A549 (cell line): ENCODE measurements around the gene DDX27. TPM values are rescaled to one million over a fixed set of nuclear protein-coding genes. Genes with fewer than 3 reads are reported as not detected.

ENCODE experiments used
- ATAC-seq, 2 experiments: fragments of 200-7000 bp in 1 of 2; fragments of >200 bp in 1 of 2; cut with Nextera tagmentation in 1 of 2; cut with Tn5 transposase in 1 of 2; 3 replicates each; pipeline versions ENCODE4 v1.8.0 to v1.9.1; 2018 to 2020; ENCODE audit warnings: mild to moderate bottlenecking in 1 of 2, moderate library complexity in 1 of 2
- CTCF ChIA-PET: fragments of 300-600 bp; sonication (Branson Sonifier 250); formaldehyde crosslinking; extraction: SDS; loops from one replicate; lab custom pipeline; 2021; ENCODE audit warnings: antibody characterized with exemption, inconsistent platforms; lab: Yijun Ruan, JAX
- POLR2A ChIA-PET: fragments of 350-600 bp; formaldehyde crosslinking; extraction: SDS; loops from one replicate; lab custom pipeline; 2021; ENCODE audit warnings: antibody characterized with exemption, inconsistent platforms; lab: Yijun Ruan, JAX
- DNase-seq, 2 experiments: peaks; one replicate each; pipeline versions ENCODE4 v3.0.0 to v3.0.0-alpha.2; 2011 to 2016; ENCODE audit warnings: low read depth in 1 of 2, low spot score in 1 of 2
- FAIRE-seq: peaks from 2 replicates; lab custom pipeline; 2011; peaks lifted over from hg19 to GRCh38; lab: Jason Lieb, UNC
- H3K27ac ChIP-seq, 2 experiments: fragments of >200 bp; sonication (Bioruptor Twin); formaldehyde crosslinking; 3 replicates each; pipeline ENCODE4 v1.5.1; 2016 to 2017
- H3K4me1 ChIP-seq: fragments of >200 bp; sonication (Bioruptor Twin); formaldehyde crosslinking; 3 replicates; pipeline ENCODE4 v1.6.1; 2016
- H3K4me2 ChIP-seq: fragments of >200 bp; sonication (Bioruptor Twin); formaldehyde crosslinking; 3 replicates; pipeline ENCODE4 v1.6.1; 2016
- H3K4me3 ChIP-seq: fragments of >200 bp; sonication (Bioruptor Twin); formaldehyde crosslinking; 3 replicates; pipeline ENCODE4 v1.5.1; 2016
- H3K9me3 ChIP-seq: fragments of >200 bp; sonication (Bioruptor Twin); formaldehyde crosslinking; 3 replicates; pipeline ENCODE4 v1.6.1; 2016
- BCL3 ChIP-seq: fragments of >200 bp; sonication (Bioruptor Twin); formaldehyde crosslinking; IDR thresholded peaks from 3 replicates; pipeline ENCODE4 v1.6.1; 2016
- CEBPB ChIP-seq, 2 experiments: fragments of >200 bp in 1 of 2; sonication (Bioruptor Twin) in 1 of 2; formaldehyde crosslinking in 1 of 2; IDR thresholded peaks; 2 replicates each; pipeline ENCODE4 v1.6.1; 2012 to 2016
- CHD4 ChIP-seq: fragments of 200-600 bp; sonication (generic); IDR thresholded peaks from 2 replicates; pipeline ENCODE4 v1.6.1; 2016; ENCODE audit warnings: antibody characterized with exemption, mild to moderate bottlenecking, borderline replicate concordance
- CTCF ChIP-seq: fragments of >200 bp; sonication (Bioruptor Twin); formaldehyde crosslinking; IDR thresholded peaks from 3 replicates; pipeline ENCODE4 v1.5.1; 2016
- EHF ChIP-seq: fragments of 250-450 bp; sonication (Bioruptor Pico); IDR thresholded peaks from 2 replicates; pipeline ENCODE4 v1.5.0; 2020; ENCODE audit warnings: mild to moderate bottlenecking
- EHMT2 ChIP-seq: fragments of 200-600 bp; sonication (generic); IDR thresholded peaks from 2 replicates; pipeline ENCODE4 v1.6.1; 2016; ENCODE audit warnings: antibody characterized with exemption, low read depth, mild to moderate bottlenecking, moderate library complexity
- ESRRA ChIP-seq: fragments of 150-350 bp; IDR thresholded peaks from 2 replicates; pipeline ENCODE4 v1.6.1; 2014; ENCODE audit warnings: mild to moderate bottlenecking, low read length, borderline replicate concordance
- FOSL2 ChIP-seq, 2 experiments: fragments of 450-650 bp in 1 of 2; fragments of >200 bp in 1 of 2; sonication (Bioruptor Twin) in 1 of 2; formaldehyde crosslinking; IDR thresholded peaks; 2 replicates each; pipeline versions ENCODE4 v1.5.0 to v1.6.1; 2016 to 2020; ENCODE audit warnings: mild to moderate bottlenecking in 1 of 2, moderate library complexity in 1 of 2
- HMGXB4 ChIP-seq: fragments of 250-450 bp; sonication (Bioruptor Pico); IDR thresholded peaks from 2 replicates; pipeline ENCODE4 v1.5.0; 2021; ENCODE audit warnings: mild to moderate bottlenecking, moderate library complexity, borderline replicate concordance
- HOXA7 ChIP-seq: fragments of 250-450 bp; sonication (Bioruptor Pico); IDR thresholded peaks from 2 replicates; pipeline ENCODE4 v1.5.0; 2020; ENCODE audit warnings: mild to moderate bottlenecking, moderate library complexity
- HOXB13 ChIP-seq: fragments of 250-450 bp; sonication (Bioruptor Pico); IDR thresholded peaks from 2 replicates; pipeline ENCODE4 v1.5.0; 2020; ENCODE audit warnings: low read depth, mild to moderate bottlenecking, moderate library complexity
- JUN ChIP-seq, 2 experiments: fragments of >200 bp; sonication (Bioruptor Twin); formaldehyde crosslinking; IDR thresholded peaks; 2 replicates in 1 of 2; 3 replicates in 1 of 2; pipeline ENCODE4 v1.6.1; 2016 to 2017
- JUNB ChIP-seq: fragments of >200 bp; sonication (Bioruptor Twin); formaldehyde crosslinking; IDR thresholded peaks from 2 replicates; pipeline ENCODE4 v1.6.1; 2016
- MAX ChIP-seq: IDR thresholded peaks from 2 replicates; pipeline ENCODE4 v1.6.1; 2012
- MYC ChIP-seq: IDR thresholded peaks from 2 replicates; pipeline ENCODE4 v1.6.1; 2012; ENCODE audit warnings: mild to moderate bottlenecking, inconsistent platforms, low read length, improper control_type of control experiment, borderline replicate concordance
- NPAS2 ChIP-seq: fragments of 250-450 bp; sonication (Bioruptor Pico); IDR thresholded peaks from 2 replicates; pipeline ENCODE4 v1.8.0; 2022; ENCODE audit warnings: mild to moderate bottlenecking, moderate library complexity, borderline replicate concordance
- NR3C1 ChIP-seq: fragments of >200 bp; sonication (Bioruptor Twin); formaldehyde crosslinking; IDR thresholded peaks from 3 replicates; pipeline ENCODE4 v1.6.1; 2017
- RARB ChIP-seq: fragments of 250-450 bp; sonication (Bioruptor Pico); IDR thresholded peaks from 2 replicates; pipeline ENCODE4 v1.8.0; 2021; ENCODE audit warnings: mild to moderate bottlenecking, moderate library complexity
- RCOR1 ChIP-seq: fragments of 150-350 bp; IDR thresholded peaks from 2 replicates; pipeline ENCODE4 v1.6.1; 2014; ENCODE audit warnings: antibody characterized with exemption, low read length, low read depth
- SREBF2 ChIP-seq: fragments of 450-650 bp; IDR thresholded peaks from 2 replicates; pipeline ENCODE4 v1.6.1; 2014; ENCODE audit warnings: mild to moderate bottlenecking, moderate library complexity
- TFCP2L1 ChIP-seq: fragments of 250-450 bp; sonication (Bioruptor Pico); IDR thresholded peaks from 2 replicates; pipeline ENCODE4 v1.5.0; 2021; ENCODE audit warnings: mild to moderate bottlenecking
- ZC3H11A ChIP-seq: fragments of 450-650 bp; IDR thresholded peaks from 2 replicates; pipeline ENCODE4 v1.6.1; 2014; ENCODE audit warnings: antibody characterized with exemption, mild to moderate bottlenecking
- ZFP36 ChIP-seq: fragments of 450-650 bp; IDR thresholded peaks from 2 replicates; pipeline ENCODE4 v1.6.1; 2014; ENCODE audit warnings: borderline replicate concordance; ENCODE audit not compliant: partially characterized antibody
- ZNF302 ChIP-seq: fragments of 250-450 bp; sonication (Bioruptor Pico); IDR thresholded peaks from 2 replicates; pipeline ENCODE4 v1.9.0; 2021; ENCODE audit warnings: inconsistent platforms, mild to moderate bottlenecking, moderate library complexity
- ZSCAN20 ChIP-seq: fragments of 250-450 bp; sonication (Bioruptor Pico); IDR thresholded peaks from 2 replicates; pipeline ENCODE4 v1.8.0; 2022; ENCODE audit warnings: mild to moderate bottlenecking, moderate library complexity
- WGBS: methylation state at CpG from one replicate; pipeline ENCODE4 v1.1.6; 2017; ENCODE audit errors: missing lambda C conversion rate; 5-methylcytosine and 5-hydroxymethylcytosine counted together
- polyA plus RNA-seq, 4 experiments: library from polyadenylated mRNA; depleted of rRNA in 3 of 4; stranded (reverse); fragments of >200 nt; fragmentation: RNase III in 1 of 4; extraction: RNeasy Plus Mini Kit Qiagen cat#74134 plus additional on column Dnase treatment in 1 of 4; gene quantifications; 2 replicates in 3 of 4; 3 replicates in 1 of 4; pipeline ENCODE4 v1.2.3, GENCODE V29; 2011 to 2017

Gene DDX27
- polyA plus RNA-seq, 2 of the 4 experiments (the other 2 are of a cell fraction) = 69.3 TPM

GRCh38 chr20:49276961-49277785 lies 58.0 kb downstream of the DDX27 start:
- POLR2A ChIA-PET = interaction anchor here (0.6 to 2.0 kb wide), 18 partner anchors 10 to 233 kb away, joined by 3 to 26 read pairs (median 3); partner anchors contain the start of gene DDX27

GRCh38 chr20:49277786-49278035 lies 58.5 kb downstream of the DDX27 start:
- TF ChIP-seq MAX (no peak), CHD4 (no peak), JUN (IDR thresholded peaks at IDR 0.05) (no peak), ZNF302 (CRISPR knock-in tag) (no peak), TFCP2L1 (CRISPR knock-in tag) (no peak), FOSL2 (IDR thresholded peaks at IDR 0.05) (no peak), FOSL2 (CRISPR knock-in tag; IDR thresholded peaks at IDR 0.05) (no peak), EHF (no peak), ZC3H11A (no peak), JUNB (no peak), RARB (CRISPR knock-in tag) (no peak), RCOR1 (no peak), NPAS2 (CRISPR knock-in tag) (no peak)
- Histone ChIP-seq H3K9me3 (no peaks in the 10 kb centered on the region), H3K4me2 (peak overlapping the region; percentile 83), H3K27ac (peak overlapping the region; percentile 98), H3K4me3 (peak overlapping the region; percentile 92), H3K4me1 (peaks cover 28% of the 10 kb centered on the region)
- no peak for DNase-seq
- 0% methylated on average over 19 of the region's 22 CpGs for WGBS
- CTCF ChIA-PET = interaction anchor here (0.5 kb wide), 1 partner anchor 33 kb away, joined by 5 read pairs; no protein-coding TSS in a partner anchor
- ATAC-seq = no peak
- FAIRE-seq = no peak
- POLR2A ChIA-PET = interaction anchor here (0.6 to 2.0 kb wide), 17 partner anchors 10 to 234 kb away, joined by 3 to 26 read pairs (median 3); partner anchors contain the start of gene DDX27

More at GRCh38 chr20:49276961-49277785, 58.0 kb downstream of the DDX27 start:
- ATAC-seq (peak; percentile 2 to 12), DNase-seq (no peak), FAIRE-seq (no peak)
- WGBS = 1% methylated on average over 17 of the region's 31 CpGs
- CTCF ChIA-PET = interaction anchor here (0.5 to 2.1 kb wide), 2 partner anchors 31 to 32 kb away, joined by 5 to 8 read pairs; no protein-coding TSS in a partner anchor
- peak overlapping the region; percentile 98 for H3K27ac ChIP-seq
- no peaks in the 10 kb centered on the region for H3K9me3 ChIP-seq
- H3K4me1 ChIP-seq = peaks cover 22% of the 10 kb centered on the region
- H3K4me3 ChIP-seq = peak overlapping the region; percentile 92
- TF ChIP-seq EHMT2 (no peak), CEBPB (IDR thresholded peaks at IDR 0.05) (no peak), NR3C1 (no peak), SREBF2 (no peak), ZFP36 (no peak), ZSCAN20 (CRISPR knock-in tag) (no peak), CHD4 (no peak), HOXB13 (CRISPR knock-in tag) (no peak)
- H3K4me2 ChIP-seq = peak overlapping the region; percentile 83

GRCh38 chr20:49278036-49278817 lies 59.0 kb downstream of the DDX27 start, which contains the start of gene ZNFX1:
ZNFX1 (minus strand) TSS chr20:49278057; CDS start chr20:49275839, 2,218 bp downstream.
- peak; percentile 93 to 98 for DNase-seq
- peak within 1 kb of the TSS; percentile 97 for H3K4me2 ChIP-seq
- peak within 1 kb of the TSS; percentile 98 for H3K27ac ChIP-seq
- ChIA-PET POLR2A (interaction anchor here (0.6 to 2.0 kb wide), 17 partner anchors 9 to 234 kb away, joined by 3 to 26 read pairs (median 3); partner anchors contain the start of gene DDX27), CTCF (interaction anchor here (0.5 kb wide), 1 partner anchor 33 kb away, joined by 5 read pairs; no protein-coding TSS in a partner anchor)
- H3K4me1 ChIP-seq = peaks cover 33% of the 10 kb centered on the region
- peak within 1 kb of the TSS; percentile 92 for H3K4me3 ChIP-seq
- H3K9me3 ChIP-seq = no peaks in the 10 kb centered on the region
- ATAC-seq = peak; percentile 87 to 89
- 0% methylated on average over 23 of the region's 80 CpGs for WGBS
- peak; percentile 18 for FAIRE-seq
- TF ChIP-seq BCL3 = peak; percentile 100
- TF ChIP-seq MYC = peak; percentile 95
- no peak for TF ChIP-seq CHD4
- TF ChIP-seq FOSL2 (IDR thresholded peaks at IDR 0.05) = no peak
- TF ChIP-seq FOSL2 (CRISPR knock-in tag; IDR thresholded peaks at IDR 0.05) = no peak
- TF ChIP-seq ZC3H11A = no peak
- TF ChIP-seq ESRRA = no peak
- no peak for TF ChIP-seq ZSCAN20 (CRISPR knock-in tag)
- no peak for TF ChIP-seq CTCF
- no peak for TF ChIP-seq HOXA7 (CRISPR knock-in tag)
- TF ChIP-seq RCOR1 = no peak
- no peak for TF ChIP-seq JUNB
- peak; percentile 78; the same call in 1 of the 2 replicates for TF ChIP-seq HMGXB4
- no peak for TF ChIP-seq EHF
